Measurements from ENCODE around the gene PLOD2.

DNA sequence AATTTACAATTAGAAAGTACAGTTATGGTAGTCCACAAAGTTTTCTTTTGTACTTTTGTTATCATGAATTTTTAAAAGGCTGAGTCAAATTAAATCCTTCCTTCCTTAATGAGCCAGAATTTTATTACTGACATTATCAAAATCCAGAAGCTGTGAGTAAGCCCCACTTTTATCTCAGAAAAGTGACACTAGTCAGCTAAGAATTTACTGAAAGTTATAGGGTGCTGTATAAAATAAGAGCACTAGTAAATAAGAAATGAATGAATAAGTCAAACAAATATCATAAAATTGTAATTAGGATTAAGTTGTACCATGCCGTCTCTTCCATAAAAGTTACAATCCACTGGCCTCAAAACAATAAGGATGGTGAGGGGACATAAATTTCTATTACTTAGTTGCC is 15.3 kb downstream of the PLOD2 start:
- TF ChIP-seq, protein P1, sequence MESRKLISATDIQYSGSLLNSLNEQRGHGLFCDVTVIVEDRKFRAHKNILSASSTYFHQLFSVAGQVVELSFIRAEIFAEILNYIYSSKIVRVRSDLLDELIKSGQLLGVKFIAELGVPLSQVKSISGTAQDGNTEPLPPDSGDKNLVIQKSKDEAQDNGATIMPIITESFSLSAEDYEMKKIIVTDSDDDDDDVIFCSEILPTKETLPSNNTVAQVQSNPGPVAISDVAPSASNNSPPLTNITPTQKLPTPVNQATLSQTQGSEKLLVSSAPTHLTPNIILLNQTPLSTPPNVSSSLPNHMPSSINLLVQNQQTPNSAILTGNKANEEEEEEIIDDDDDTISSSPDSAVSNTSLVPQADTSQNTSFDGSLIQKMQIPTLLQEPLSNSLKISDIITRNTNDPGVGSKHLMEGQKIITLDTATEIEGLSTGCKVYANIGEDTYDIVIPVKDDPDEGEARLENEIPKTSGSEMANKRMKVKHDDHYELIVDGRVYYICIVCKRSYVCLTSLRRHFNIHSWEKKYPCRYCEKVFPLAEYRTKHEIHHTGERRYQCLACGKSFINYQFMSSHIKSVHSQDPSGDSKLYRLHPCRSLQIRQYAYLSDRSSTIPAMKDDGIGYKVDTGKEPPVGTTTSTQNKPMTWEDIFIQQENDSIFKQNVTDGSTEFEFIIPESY (IDR thresholded peaks at IDR 0.05): no peak
- TF ChIP-seq, protein P2, sequence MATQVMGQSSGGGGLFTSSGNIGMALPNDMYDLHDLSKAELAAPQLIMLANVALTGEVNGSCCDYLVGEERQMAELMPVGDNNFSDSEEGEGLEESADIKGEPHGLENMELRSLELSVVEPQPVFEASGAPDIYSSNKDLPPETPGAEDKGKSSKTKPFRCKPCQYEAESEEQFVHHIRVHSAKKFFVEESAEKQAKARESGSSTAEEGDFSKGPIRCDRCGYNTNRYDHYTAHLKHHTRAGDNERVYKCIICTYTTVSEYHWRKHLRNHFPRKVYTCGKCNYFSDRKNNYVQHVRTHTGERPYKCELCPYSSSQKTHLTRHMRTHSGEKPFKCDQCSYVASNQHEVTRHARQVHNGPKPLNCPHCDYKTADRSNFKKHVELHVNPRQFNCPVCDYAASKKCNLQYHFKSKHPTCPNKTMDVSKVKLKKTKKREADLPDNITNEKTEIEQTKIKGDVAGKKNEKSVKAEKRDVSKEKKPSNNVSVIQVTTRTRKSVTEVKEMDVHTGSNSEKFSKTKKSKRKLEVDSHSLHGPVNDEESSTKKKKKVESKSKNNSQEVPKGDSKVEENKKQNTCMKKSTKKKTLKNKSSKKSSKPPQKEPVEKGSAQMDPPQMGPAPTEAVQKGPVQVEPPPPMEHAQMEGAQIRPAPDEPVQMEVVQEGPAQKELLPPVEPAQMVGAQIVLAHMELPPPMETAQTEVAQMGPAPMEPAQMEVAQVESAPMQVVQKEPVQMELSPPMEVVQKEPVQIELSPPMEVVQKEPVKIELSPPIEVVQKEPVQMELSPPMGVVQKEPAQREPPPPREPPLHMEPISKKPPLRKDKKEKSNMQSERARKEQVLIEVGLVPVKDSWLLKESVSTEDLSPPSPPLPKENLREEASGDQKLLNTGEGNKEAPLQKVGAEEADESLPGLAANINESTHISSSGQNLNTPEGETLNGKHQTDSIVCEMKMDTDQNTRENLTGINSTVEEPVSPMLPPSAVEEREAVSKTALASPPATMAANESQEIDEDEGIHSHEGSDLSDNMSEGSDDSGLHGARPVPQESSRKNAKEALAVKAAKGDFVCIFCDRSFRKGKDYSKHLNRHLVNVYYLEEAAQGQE (IDR thresholded peaks at IDR 0.05): no peak
- TF ChIP-seq, protein P3, sequence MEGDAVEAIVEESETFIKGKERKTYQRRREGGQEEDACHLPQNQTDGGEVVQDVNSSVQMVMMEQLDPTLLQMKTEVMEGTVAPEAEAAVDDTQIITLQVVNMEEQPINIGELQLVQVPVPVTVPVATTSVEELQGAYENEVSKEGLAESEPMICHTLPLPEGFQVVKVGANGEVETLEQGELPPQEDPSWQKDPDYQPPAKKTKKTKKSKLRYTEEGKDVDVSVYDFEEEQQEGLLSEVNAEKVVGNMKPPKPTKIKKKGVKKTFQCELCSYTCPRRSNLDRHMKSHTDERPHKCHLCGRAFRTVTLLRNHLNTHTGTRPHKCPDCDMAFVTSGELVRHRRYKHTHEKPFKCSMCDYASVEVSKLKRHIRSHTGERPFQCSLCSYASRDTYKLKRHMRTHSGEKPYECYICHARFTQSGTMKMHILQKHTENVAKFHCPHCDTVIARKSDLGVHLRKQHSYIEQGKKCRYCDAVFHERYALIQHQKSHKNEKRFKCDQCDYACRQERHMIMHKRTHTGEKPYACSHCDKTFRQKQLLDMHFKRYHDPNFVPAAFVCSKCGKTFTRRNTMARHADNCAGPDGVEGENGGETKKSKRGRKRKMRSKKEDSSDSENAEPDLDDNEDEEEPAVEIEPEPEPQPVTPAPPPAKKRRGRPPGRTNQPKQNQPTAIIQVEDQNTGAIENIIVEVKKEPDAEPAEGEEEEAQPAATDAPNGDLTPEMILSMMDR (IDR thresholded peaks at IDR 0.05; ENCODE audit: low read depth, low read length, missing input control): no peak

Measured in liver (tissue), 2 donors.